HG03521 (cell line): ENCODE measurements around the gene MRNIP.

Experiments
- ATAC-seq: cut with Tn5 transposase; IDR thresholded peaks from one replicate; pipeline ENCODE4 v1.9.1; 2021; ENCODE audit warnings: mild to moderate bottlenecking, moderate library complexity; ENCODE audit not compliant: unreplicated experiment

The MRNIP gene

DNA sequence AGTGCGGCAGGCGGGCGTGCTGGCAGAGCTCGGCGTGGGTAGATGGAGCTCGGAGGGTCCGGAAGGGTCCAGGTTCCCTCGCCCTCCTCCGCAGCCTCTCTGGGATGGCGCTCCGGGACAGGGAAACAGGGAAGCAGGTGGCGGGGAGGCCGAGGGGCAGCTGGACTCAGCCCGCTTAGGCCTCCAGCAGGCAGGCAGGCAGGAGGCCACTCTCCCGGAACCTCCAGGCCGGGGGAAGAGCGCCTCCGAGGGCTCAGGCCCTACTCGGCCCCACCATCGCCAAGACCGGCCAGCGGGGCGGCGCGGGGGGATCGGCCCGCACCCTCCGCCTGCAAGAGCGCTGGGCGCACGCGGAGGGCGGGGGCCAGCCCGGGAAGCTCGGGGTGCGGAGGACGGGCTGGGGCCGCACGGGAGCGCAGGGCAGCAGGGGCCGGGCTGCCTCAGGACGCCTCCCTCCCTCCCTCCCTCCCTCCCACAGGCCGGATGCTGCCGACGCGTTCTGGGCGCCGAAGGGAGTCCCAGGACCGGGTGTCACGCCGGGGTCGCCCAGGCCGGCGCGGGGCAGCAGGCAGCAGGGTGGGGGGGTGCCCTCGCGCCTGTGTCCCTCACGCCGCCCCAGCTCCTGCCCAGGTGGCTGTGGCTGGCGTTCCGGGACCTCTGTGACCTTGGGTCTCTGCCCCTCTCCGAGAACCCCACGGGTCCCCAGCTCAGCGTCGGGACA, 52.9 kb downstream of the MRNIP start:
- peak; percentile 10 for ATAC-seq

DNA sequence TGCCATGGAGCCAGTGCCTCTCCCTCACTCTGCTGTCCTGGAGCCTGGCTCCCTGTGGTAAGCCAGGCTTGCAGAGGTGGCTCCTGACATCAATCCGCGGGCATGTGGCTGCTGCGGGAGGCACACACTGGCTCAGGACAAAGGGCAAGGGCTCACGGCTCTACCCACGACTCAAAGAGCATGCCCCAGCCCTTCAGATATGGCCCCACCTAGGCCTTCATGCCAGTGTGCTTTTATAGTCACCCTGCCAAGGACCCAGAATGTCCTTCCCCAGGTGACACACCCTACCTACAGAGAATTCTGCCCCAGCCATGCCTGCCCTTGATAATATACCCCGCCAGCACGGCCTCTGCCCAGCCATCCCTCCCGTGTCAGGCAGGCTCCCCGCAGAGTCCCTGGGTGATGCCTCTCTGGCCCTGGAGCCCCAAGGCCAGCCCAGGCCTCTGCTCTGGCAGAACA, 53.5 kb downstream of the MRNIP start:
- ATAC-seq, result no peak

DNA sequence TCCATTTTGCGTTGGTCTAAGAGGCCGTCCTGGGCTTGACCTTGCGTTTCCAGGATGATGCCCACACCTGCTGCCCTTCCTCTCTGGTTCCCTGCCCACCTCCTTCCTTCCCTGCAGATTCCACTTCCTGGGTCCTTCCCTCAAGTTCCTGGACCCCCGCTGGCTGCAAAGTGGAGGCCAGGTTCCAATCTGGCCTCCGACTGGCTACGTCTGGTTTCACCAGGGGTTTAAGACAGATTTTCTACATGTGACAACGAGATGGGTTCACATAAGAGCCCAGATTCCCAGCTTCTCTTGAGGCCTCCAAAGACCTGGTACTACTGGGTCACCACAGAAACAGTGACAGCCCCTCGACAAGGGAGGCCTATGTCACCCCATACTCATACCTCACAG, 54.1 kb downstream of the MRNIP start:
- no peak for ATAC-seq

- ATAC-seq, result no peak
Measured at GRCh38 chr5:179803651-179804554, 54.7 kb downstream of the MRNIP start.

- no peak for ATAC-seq
Measured at GRCh38 chr5:179802950-179803562, 55.6 kb downstream of the MRNIP start.

GRCh38 chr5:179802207-179802883, 56.3 kb downstream of the MRNIP start:
- ATAC-seq, result no peak

DNA sequence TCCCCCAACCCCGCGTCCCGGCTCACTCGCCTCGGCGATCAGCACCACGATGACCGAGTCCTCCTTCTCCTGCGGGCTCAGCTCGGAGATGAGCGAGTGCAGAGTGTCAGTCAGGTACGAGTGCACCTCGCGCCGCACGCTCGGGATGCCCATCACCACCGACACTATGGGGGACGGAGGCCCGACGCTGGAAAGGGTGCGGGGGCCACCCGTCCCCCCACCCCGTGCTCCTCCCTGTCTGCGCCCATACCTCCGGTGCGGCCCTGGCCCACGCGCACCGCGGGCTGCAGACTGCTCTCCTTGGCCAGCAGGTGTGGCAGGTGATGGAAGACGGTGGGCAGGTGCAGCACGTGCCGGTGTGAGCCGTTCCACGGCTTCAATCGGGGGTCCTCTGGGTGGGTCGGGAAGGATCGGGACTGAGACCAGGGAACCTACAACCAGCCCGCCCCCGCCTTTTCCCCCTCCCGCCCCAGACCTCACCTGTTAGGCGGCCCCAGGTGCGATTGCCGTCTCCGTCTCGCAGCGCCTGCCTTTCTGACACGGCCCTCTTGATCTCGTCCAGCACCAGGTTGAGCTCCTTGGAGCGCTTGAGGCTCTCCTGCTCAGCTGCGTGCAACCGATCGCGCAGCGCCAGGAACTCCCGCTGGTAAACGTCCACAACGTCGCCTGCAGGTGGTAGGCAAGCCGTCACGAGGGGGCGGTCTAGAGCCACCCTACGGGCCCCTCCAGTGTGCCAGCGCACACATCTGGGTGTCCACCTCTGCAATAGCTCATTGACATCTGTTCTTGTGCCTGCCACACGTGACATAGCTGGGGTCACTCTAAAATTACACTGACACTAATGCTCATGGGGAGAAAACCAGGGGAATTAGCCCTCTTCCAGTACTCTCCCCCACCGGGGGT, 57.1 kb downstream of the MRNIP start:
- ATAC-seq, result no peak

DNA sequence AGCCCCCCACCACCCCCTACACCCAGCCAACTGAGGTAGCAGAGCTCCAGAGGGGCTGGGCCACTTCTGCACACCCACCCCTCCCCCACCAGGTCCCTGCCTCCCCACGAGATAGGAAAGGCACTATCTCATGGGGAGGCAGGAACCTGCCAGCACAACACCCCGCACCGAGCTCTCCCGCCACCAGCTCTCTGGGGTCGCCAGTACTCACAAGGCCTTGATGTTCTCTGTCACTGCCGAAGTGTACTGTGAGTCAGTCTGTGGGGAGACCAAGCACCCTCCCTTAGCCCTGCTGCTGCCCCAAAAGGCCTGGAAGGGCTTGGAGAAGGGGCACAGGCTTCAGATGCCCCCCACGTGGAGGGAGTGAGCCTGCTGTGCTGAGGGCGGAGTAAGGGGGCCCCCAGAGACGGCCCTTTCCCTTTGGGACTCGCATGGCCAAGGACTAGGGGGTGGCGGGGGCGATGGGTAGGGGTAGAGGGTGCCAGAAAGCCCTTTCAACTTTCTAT, 57.9 kb downstream of the MRNIP start:
- ATAC-seq, result no peak

DNA sequence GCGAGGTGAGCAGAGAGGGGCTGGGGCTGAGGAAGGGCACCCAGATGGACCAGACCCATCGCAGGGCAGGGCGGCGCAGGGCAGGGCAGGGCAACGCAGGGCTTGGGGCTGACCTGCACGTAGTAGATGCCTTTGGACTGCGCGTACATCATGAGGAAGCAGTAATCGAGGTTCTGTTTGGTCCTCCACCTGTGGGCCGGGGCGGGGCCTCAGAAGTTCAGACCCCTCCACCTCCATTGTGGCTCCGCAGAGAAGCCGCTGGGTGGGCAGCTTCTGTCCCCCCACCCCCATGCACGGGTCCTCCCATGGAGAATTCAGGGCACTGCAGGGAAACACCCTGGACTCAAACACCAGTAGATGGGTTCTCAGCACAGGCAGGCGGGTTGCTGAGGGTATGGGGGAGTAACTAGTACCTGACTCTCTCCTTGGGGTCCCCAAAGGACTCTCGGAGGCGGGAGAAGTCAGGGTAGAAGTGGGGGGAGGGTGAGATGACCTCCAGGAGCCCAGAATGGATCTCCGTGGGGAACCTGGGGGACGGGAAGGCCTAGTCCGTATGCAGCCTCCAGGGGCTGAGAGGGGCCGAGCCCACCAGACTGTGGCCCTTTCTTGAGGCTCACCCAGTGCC, 58.4 kb downstream of the MRNIP start:
- no peak for ATAC-seq

GRCh38 chr5:179799644-179799973, 59.0 kb downstream of the MRNIP start:
- ATAC-seq, result no peak

- ATAC-seq, result no peak
Measured at GRCh38 chr5:179798771-179799643, 59.6 kb downstream of the MRNIP start.

DNA sequence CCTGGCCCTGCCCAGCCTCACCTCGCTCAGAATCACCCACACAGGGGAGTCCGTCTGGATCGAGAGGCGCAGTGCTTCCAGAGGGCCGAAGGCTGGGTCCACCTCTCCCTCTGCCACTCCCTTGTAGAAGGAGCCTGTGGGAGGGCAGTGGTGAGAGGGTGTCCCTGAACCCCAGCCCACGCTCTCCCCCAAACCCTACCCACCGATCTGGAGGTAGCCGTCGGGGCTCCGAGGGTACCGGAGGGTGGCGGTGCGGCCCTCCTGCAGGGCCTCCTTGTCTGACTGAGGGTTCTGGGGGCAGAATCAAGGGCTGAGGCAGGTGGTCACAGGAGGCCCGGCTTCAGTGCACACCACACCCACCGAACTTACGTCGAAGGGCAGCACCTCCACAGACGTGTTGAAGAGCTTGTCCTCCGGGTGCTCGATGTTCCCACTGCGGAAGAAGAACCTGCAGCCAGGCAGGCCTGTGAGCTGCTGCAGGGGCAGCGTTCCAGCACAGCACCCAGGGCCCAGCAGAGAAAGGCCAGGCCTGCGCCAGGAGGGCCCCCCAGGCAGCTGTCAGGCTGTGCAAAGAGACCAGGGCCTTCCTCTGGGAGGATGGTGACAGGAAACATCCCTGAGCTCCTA, 60.4 kb downstream of the MRNIP start:
- no peak for ATAC-seq

DNA sequence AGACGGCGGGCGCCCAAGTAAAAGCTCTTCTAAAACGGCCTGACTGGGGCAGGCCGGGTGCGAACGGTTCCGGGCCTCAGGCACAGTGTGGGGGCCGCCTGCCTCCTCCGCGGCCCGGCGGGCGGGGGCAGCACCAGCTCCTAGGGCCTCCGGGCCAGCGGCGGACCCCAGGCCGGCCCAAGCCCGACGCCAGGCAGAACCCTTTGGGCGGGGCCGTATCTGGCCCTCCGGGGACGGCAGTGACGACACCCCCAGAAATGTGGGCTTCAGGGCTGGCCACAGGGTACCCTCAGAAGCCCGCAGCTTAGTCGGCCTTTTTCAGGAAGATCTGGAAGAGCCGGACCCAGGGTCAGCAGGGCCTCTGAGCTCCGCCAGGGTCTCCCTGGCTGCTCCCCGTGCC, 60.9 kb downstream of the MRNIP start:
- no peak for ATAC-seq

DNA sequence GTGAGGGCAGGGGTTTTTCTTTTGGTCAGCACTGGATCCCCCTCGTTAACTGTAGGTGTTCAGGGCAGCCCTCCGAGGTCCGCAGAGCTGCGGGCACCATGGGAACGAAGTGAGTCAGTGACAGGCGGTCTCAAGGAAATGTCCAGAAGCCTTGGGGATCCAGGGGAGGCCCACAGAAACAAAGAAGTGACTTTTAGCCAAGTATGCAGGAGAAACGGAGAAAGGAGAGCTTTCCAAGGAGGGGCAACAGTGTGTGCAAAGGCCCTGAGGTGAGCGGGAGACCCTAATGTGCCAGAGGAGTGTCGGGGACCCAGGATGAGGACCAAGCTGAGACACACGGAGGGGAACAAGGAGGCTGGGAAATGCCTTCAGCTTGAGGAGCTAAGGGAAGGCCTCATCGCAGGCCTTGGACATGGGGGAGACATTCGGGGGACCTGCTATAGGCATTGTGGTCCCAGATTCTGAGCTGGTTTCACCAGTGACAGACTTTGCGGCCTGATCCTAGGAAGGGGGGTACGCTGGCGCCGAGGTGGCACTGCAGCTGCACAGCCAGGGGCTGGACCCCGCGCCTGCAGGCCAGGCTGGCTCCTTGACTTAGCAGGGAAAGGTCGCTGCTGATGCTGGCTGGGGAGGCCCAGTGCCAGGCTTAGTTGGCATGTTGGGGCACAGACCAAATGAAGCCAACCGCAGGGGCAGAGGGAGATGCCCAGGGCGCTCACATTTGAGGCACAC, 61.6 kb downstream of the MRNIP start:
- ATAC-seq, result no peak

DNA sequence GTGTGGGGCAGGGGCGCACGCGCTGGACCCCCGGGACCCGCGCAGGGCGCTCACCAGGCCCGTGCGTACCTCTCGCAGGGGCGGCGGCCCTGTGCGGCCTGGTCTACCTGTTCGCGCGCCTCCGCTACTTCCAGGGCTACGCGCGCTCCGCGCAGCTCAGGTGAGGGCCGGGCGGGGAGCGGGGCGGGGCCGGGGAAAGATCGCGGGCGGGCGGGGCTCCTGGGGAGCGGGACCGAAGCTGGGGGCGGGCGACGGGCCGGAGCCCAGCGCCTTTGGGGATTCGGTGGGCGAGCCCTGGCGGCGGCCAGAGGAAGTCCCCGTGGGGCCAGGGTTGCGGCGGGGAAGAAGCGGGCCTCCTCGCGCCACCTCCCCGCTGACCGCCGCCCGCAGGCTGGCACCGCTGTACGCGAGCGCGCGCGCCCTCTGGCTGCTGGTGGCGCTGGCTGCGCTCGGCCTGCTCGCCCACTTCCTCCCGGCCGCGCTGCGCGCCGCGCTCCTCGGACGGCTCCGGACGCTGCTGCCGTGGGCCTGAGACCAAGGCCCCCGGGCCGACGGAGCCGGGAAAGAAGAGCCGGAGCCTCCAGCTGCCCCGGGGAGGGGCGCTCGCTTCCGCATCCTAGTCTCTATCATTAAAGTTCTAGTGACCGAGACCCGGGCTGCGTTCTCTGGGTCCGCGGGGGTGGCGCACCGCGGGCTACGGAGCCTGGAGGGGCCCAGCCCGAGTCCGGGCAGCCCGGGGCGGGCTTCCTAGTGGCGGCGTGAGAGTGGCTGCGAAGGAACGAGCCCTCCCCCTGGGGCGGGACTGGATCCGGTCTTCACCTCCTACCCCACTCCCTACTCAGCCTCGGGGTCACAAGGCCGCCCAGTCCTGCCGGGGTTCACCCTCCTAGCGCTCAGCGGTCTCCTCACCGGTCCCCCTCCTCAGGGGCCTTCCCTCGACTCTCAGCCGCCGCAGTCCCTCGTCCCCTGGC, 62.5 kb downstream of the MRNIP start:
- peak; percentile 62 for ATAC-seq
